Calu3 (cell line): ENCODE measurements around the gene GJD2. TPM values are rescaled to one million over a fixed set of nuclear protein-coding genes. Genes with fewer than 3 reads are reported as not detected.

Source experiments
- BruUV-seq: library from RNA; stranded (reverse); fragments of 400-500 nt; replicated peaks from 2 replicates; lab custom pipeline; 2021; lab: Mats Ljungman, UMichigan
- CTCF ChIA-PET: fragments of 300-600 bp; sonication (Branson Sonifier 250); formaldehyde crosslinking; loops from one replicate; lab custom pipeline; 2022; ENCODE audit warnings: antibody characterized with exemption; lab: Charles Lee
- DNase-seq: peaks from one replicate; pipeline ENCODE4 v3.0.0; 2022
- H3K27ac Mint-ChIP-seq: one replicate; pipeline ENCODE4 v1.8.0; 2022; ENCODE audit warnings: mixed read lengths; ENCODE audit not compliant: unreplicated experiment
- H3K27me3 Mint-ChIP-seq: one replicate; pipeline ENCODE4 v1.8.0; 2022; ENCODE audit warnings: mixed read lengths; ENCODE audit not compliant: unreplicated experiment
- H3K36me3 Mint-ChIP-seq: one replicate; pipeline ENCODE4 v1.8.0; 2022; ENCODE audit warnings: mild to moderate bottlenecking, moderate library complexity, mixed read lengths; ENCODE audit not compliant: insufficient read depth, unreplicated experiment
- H3K4me1 Mint-ChIP-seq: one replicate; pipeline ENCODE4 v1.8.0; 2022; ENCODE audit warnings: mild to moderate bottlenecking, low read depth, mixed read lengths; ENCODE audit not compliant: unreplicated experiment
- H3K4me3 Mint-ChIP-seq: one replicate; pipeline ENCODE4 v1.8.0; 2022; ENCODE audit warnings: mild to moderate bottlenecking, low read depth, moderate library complexity, mixed read lengths; ENCODE audit not compliant: unreplicated experiment
- H3K9me3 Mint-ChIP-seq: one replicate; pipeline ENCODE4 v1.8.0; 2022; ENCODE audit warnings: low read depth, mixed read lengths; ENCODE audit not compliant: unreplicated experiment
- CTCF ChIP-seq: fragments of 200-600 bp; IDR thresholded peaks from one replicate; pipeline ENCODE4 v1.8.0; 2022; ENCODE audit warnings: antibody characterized with exemption; ENCODE audit not compliant: unreplicated experiment
- intact Hi-C: fragments of 100-400 bp; cut with micrococcal nuclease; formaldehyde crosslinking; loops from one replicate; pipeline ENCODE4 v1.10.0; 2022; ENCODE audit not compliant: unreplicated experiment
- total RNA-seq: library from RNA; stranded (reverse); gene quantifications from 2 replicates; pipeline ENCODE4 v1.2.3, GENCODE V29; 2022

The GJD2 gene
- total RNA-seq, 1 experiment from 2014 or later = not detected

GRCh38 chr15:34793901-34794300 lies 39.1 kb upstream of the GJD2 start:
- peaks cover 76% of the 10 kb centered on the region for H3K27me3 Mint-ChIP-seq
- intact Hi-C loops = no loop called here

GRCh38 chr15:34793071-34793470 lies 38.3 kb upstream of the GJD2 start:
- no TSS peak for BruUV-seq
- H3K27ac Mint-ChIP-seq = no peak overlapping the region
- H3K9me3 Mint-ChIP-seq = no peaks in the 10 kb centered on the region
- TF ChIP-seq CTCF = no peak
- H3K4me1 Mint-ChIP-seq = no peaks in the 10 kb centered on the region
- intact Hi-C loops = no loop called here
- no peak overlapping the region for H3K4me3 Mint-ChIP-seq
- DNase-seq = no peak
- H3K27me3 Mint-ChIP-seq = peaks cover 79% of the 10 kb centered on the region
- H3K36me3 Mint-ChIP-seq = no peaks in the 10 kb centered on the region
- CTCF ChIA-PET = no interaction called here

More at GRCh38 chr15:34793901-34794300, 39.1 kb upstream of the GJD2 start:
- no peaks in the 10 kb centered on the region for H3K36me3 Mint-ChIP-seq
- no peaks in the 10 kb centered on the region for H3K4me1 Mint-ChIP-seq
- H3K9me3 Mint-ChIP-seq = no peaks in the 10 kb centered on the region
- H3K4me3 Mint-ChIP-seq = no peak overlapping the region
- no peak for TF ChIP-seq CTCF
- CTCF ChIA-PET = no interaction called here
- no peak overlapping the region for H3K27ac Mint-ChIP-seq
- BruUV-seq = no TSS peak
- no peak for DNase-seq

DNA sequence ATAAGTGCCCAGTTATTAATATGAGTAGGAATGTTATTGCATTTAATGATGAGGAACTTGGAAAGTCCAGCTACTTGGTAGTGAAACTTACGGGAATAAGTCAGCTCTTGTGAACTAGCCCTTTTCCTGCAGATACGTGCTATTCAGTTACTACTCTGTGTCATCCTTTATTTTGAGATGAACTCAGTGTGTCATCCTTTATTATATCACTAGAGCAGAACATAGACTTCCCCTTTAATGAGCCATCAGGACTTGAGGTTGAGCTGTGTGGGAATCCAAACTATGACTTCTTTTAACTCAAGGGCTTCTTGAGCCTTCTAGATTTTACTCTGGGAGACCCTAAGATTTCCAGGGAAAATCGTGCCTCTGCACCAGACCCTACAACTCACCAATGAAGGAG lies 36.9 kb upstream of the GJD2 start:
- BruUV-seq = no TSS peak

DNA sequence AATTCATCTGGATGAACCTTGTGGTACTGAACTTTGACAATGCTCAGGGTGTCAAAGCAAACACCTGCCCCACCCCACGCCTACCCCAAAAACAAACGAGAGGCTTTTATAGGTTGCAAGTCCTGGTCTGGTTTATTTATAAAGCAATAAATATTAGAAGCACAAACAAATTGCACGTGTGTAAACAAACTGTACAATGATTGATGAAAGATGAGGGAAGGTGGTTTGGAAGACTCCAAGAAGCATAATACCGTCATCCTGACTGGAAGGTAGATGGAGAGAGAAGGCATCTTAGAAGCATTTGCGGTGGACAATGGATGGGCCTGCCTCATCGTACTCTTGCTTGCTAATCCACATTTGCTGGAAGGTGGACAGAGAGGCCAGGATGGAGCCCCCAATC lies 35.3 kb upstream of the GJD2 start:
- Mint-ChIP-seq H3K27me3 (peaks cover 63% of the 10 kb centered on the region), H3K4me1 (no peaks in the 10 kb centered on the region), H3K27ac (no peak overlapping the region), H3K4me3 (no peak overlapping the region), H3K9me3 (no peaks in the 10 kb centered on the region), H3K36me3 (no peaks in the 10 kb centered on the region)
- intact Hi-C loops = no loop called here
- CTCF ChIA-PET = no interaction called here
- TF ChIP-seq CTCF = no peak
- BruUV-seq = no TSS peak
- no peak for DNase-seq

More for the DNA sequence above, 36.9 kb upstream of the GJD2 start:
- H3K4me3 Mint-ChIP-seq = no peak overlapping the region
- H3K9me3 Mint-ChIP-seq = no peaks in the 10 kb centered on the region
- TF ChIP-seq CTCF = no peak
- no peak overlapping the region for H3K27ac Mint-ChIP-seq
- peaks cover 71% of the 10 kb centered on the region for H3K27me3 Mint-ChIP-seq
- no peaks in the 10 kb centered on the region for H3K4me1 Mint-ChIP-seq
- H3K36me3 Mint-ChIP-seq = no peaks in the 10 kb centered on the region
- no peak for DNase-seq
- CTCF ChIA-PET = no interaction called here
- intact Hi-C loops = no loop called here
